MM.1S (cell line): Measurements from ENCODE around the gene TRPT1.
A peak's percentile ranks its signal among the peaks of the same experiment; 100 is the strongest.

Experiments
- DNase-seq: peaks from one replicate; pipeline ENCODE4 v3.0.0-alpha.2; 2015
- H2AFZ ChIP-seq: fragments of 300-600 bp; sonication (generic); 2 replicates; pipeline ENCODE4 v1.6.0; 2016; ENCODE audit warnings: antibody characterized with exemption, low read length
- H3F3A ChIP-seq: fragments of 300-600 bp; sonication (generic); 2 replicates; pipeline ENCODE4 v1.6.1; 2016; ENCODE audit warnings: mild to moderate bottlenecking, antibody characterized with exemption, low read length, moderate library complexity, mixed read lengths; ENCODE audit not compliant: insufficient read depth
- H3K27ac ChIP-seq: fragments of 300-600 bp; sonication (generic); 2 replicates; pipeline ENCODE4 v1.5.1; 2016; ENCODE audit warnings: mild to moderate bottlenecking, low read length
- H3K27me3 ChIP-seq: fragments of 300-600 bp; sonication (generic); replicated peaks from 2 replicates; pipeline ENCODE4 v1.6.0; 2016; ENCODE audit warnings: low read length; ENCODE audit not compliant: insufficient read depth
- H3K36me3 ChIP-seq: fragments of 300-600 bp; sonication (generic); replicated peaks from 2 replicates; pipeline ENCODE4 v1.6.1; 2016; ENCODE audit warnings: mild to moderate bottlenecking, low read length, mixed read lengths; ENCODE audit not compliant: insufficient read depth
- H3K4me1 ChIP-seq: fragments of 300-600 bp; sonication (generic); 2 replicates; pipeline ENCODE4 v1.6.1; 2016; ENCODE audit warnings: low read length, mixed read lengths
- H3K4me2 ChIP-seq: fragments of 300-600 bp; sonication (generic); 2 replicates; pipeline ENCODE4 v1.6.0; 2016; ENCODE audit warnings: low read depth, low read length
- H3K4me3 ChIP-seq: fragments of 300-600 bp; sonication (generic); 2 replicates; pipeline ENCODE4 v1.5.1; 2016; ENCODE audit warnings: low read length, mixed read lengths
- H3K79me2 ChIP-seq: fragments of 300-600 bp; sonication (generic); 2 replicates; pipeline ENCODE4 v1.6.1; 2016; ENCODE audit warnings: mixed run types, low read length, mixed read lengths
- H3K9ac ChIP-seq: fragments of 300-600 bp; sonication (generic); 2 replicates; pipeline ENCODE4 v1.6.1; 2016; ENCODE audit warnings: low read length, mixed read lengths
- H3K9me2 ChIP-seq: fragments of 300-600 bp; sonication (generic); replicated peaks from 2 replicates; pipeline ENCODE4 v1.6.1; 2016; ENCODE audit warnings: mild to moderate bottlenecking, low read length, mixed read lengths; ENCODE audit not compliant: insufficient read depth
- H3K9me3 ChIP-seq: fragments of 300-600 bp; sonication (generic); replicated peaks from 2 replicates; pipeline ENCODE4 v1.6.1; 2016; ENCODE audit warnings: mild to moderate bottlenecking, low read length, mixed read lengths; ENCODE audit not compliant: insufficient read depth
- H4K20me1 ChIP-seq: fragments of 300-600 bp; sonication (generic); 2 replicates; pipeline ENCODE4 v1.6.1; 2016; ENCODE audit warnings: mild to moderate bottlenecking, low read length, moderate library complexity, mixed read lengths; ENCODE audit not compliant: insufficient read depth
- EZH2 ChIP-seq: fragments of 300-600 bp; sonication (generic); optimal IDR thresholded peaks from 2 replicates; pipeline ENCODE3; 2017; ENCODE audit warnings: low read depth, mild to moderate bottlenecking, antibody characterized with exemption, low read length, mixed read lengths
- EZH2phosphoT487 ChIP-seq: fragments of 300-600 bp; sonication (generic); IDR thresholded peaks from 2 replicates; pipeline ENCODE4 v1.6.1; 2018; ENCODE audit warnings: antibody characterized with exemption, low read length
- TF ChIP-seq, protein P1 (sequence below): fragments of 300-600 bp; sonication (generic); IDR thresholded peaks from 2 replicates; pipeline ENCODE4 v1.5.1; 2016; ENCODE audit warnings: antibody characterized with exemption, low read length, mixed read lengths

TRPT1 gene

DNA sequence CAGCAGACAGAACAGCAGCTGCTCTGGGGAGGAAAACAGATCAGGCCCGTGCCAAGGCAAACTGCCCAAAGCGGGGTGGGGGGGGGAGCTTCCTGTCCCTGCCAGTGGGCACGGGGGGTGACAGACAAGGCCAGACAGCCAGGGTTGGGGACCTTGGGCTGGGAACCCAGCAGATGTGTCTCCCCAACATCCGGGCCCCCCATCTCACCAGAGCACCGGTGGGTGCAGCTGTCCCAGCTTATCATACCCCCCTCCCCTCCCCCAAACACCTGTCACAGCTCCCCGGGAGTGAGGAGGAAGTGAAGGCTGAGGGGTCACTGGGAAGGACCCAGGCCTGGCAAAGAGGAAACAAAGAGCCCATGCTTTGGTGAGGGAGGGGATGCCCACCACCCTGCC lies 19.4 kb upstream of the TRPT1 start:
- no peaks in the 10 kb centered on the region for H3K9me2 ChIP-seq
- H3K9ac ChIP-seq, result peak overlapping the region; percentile 86
- H3K4me3 ChIP-seq, result peak overlapping the region; percentile 99
- H3F3A ChIP-seq, result peaks cover 15% of the 10 kb centered on the region
- H2AFZ ChIP-seq, result no peak overlapping the region
- peak; percentile 29 for DNase-seq
- peak overlapping the region; percentile 47; the same call in 1 of the 2 replicates for H3K27ac ChIP-seq
- H3K9me3 ChIP-seq, result no peaks in the 10 kb centered on the region
- peak overlapping the region; percentile 84 for H3K4me2 ChIP-seq
- no peak for TF ChIP-seq EZH2
- TF ChIP-seq, protein P1, sequence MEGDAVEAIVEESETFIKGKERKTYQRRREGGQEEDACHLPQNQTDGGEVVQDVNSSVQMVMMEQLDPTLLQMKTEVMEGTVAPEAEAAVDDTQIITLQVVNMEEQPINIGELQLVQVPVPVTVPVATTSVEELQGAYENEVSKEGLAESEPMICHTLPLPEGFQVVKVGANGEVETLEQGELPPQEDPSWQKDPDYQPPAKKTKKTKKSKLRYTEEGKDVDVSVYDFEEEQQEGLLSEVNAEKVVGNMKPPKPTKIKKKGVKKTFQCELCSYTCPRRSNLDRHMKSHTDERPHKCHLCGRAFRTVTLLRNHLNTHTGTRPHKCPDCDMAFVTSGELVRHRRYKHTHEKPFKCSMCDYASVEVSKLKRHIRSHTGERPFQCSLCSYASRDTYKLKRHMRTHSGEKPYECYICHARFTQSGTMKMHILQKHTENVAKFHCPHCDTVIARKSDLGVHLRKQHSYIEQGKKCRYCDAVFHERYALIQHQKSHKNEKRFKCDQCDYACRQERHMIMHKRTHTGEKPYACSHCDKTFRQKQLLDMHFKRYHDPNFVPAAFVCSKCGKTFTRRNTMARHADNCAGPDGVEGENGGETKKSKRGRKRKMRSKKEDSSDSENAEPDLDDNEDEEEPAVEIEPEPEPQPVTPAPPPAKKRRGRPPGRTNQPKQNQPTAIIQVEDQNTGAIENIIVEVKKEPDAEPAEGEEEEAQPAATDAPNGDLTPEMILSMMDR, result no peak
- TF ChIP-seq EZH2phosphoT487, result no peak
- H3K27me3 ChIP-seq, result peaks cover 3% of the 10 kb centered on the region; the same call in 1 of the 2 replicates
- no peaks in the 10 kb centered on the region for H4K20me1 ChIP-seq
- H3K4me1 ChIP-seq, result peaks cover 9% of the 10 kb centered on the region
- peaks cover 40% of the 10 kb centered on the region for H3K79me2 ChIP-seq
- H3K36me3 ChIP-seq, result no peaks in the 10 kb centered on the region

DNA sequence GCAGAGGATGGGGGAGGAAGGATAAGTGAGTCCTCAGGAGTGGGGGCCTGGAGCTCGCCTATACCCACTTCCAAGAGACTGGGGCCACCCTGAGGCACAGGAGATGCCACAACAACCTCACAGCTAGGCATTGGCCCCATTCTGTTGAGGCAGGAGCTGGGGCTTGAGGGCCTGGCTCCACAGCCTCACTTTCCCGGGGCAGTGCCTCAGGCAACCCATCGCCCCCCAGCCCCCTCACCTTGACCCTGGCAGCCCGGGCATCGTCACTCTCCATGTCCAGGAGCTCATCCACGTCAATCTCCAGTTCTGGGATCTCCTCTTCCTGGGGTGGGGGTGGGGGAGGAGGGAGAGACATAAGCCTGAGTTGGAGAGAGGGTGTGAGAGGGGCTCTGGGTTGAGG lies 19.0 kb upstream of the TRPT1 start:
- Histone ChIP-seq H3K9ac (peak overlapping the region; percentile 86; the same call in 1 of the 2 replicates), H3K4me1 (peaks cover 13% of the 10 kb centered on the region), H4K20me1 (no peaks in the 10 kb centered on the region), H3K4me2 (peak overlapping the region; percentile 84), H2AFZ (no peak overlapping the region), H3K4me3 (peak overlapping the region; percentile 99), H3K9me2 (no peaks in the 10 kb centered on the region), H3K36me3 (no peaks in the 10 kb centered on the region), H3F3A (peaks cover 20% of the 10 kb centered on the region), H3K27ac (peak overlapping the region; percentile 47; the same call in 1 of the 2 replicates), H3K9me3 (no peaks in the 10 kb centered on the region), H3K79me2 (peaks cover 40% of the 10 kb centered on the region), H3K27me3 (no peaks in the 10 kb centered on the region)
- no peak for DNase-seq
- TF ChIP-seq EZH2, result no peak
- TF ChIP-seq, protein P1, result no peak
- TF ChIP-seq EZH2phosphoT487, result no peak

DNA sequence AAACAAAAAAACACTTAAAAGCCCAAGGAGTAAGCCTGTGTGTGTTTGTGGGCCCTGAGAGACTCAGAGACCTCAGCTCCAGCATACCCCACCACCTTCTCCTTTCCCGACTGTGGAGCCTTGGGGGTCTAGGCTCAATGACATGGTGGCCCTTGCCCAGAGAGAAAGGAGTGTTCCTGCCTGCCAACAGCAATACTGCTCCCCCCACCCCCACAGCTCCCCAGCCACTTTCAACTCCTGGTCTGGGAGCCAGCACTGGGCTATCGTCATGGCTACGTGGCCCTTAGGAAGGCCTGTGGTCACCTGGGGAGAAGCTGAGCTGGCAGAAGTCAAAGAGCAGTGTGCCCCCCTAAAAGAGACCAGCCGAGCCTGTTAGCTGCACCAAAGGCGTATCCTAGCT lies 18.1 kb upstream of the TRPT1 start:
- Histone ChIP-seq H3K9ac (no peak overlapping the region), H3K9me2 (no peaks in the 10 kb centered on the region), H3K4me2 (no peak overlapping the region), H3K36me3 (no peaks in the 10 kb centered on the region), H2AFZ (no peak overlapping the region), H3K9me3 (no peaks in the 10 kb centered on the region), H3K4me1 (peaks cover 20% of the 10 kb centered on the region), H3K4me3 (no peak overlapping the region), H4K20me1 (no peaks in the 10 kb centered on the region), H3K79me2 (peaks cover 40% of the 10 kb centered on the region), H3K27me3 (no peaks in the 10 kb centered on the region), H3F3A (peaks cover 26% of the 10 kb centered on the region), H3K27ac (no peak overlapping the region)
- no peak for DNase-seq
- no peak for TF ChIP-seq EZH2
- TF ChIP-seq, protein P1, result no peak
- no peak for TF ChIP-seq EZH2phosphoT487
